GM18505 (cell line): Measurements from ENCODE around the gene PLA2G4A.

Source experiments
- ATAC-seq: cut with Tn5 transposase; IDR thresholded peaks from one replicate; pipeline ENCODE4 v1.9.1; 2021; ENCODE audit not compliant: unreplicated experiment
- POLR2A ChIP-seq: IDR thresholded peaks from 4 replicates; pipeline ENCODE4 v1.6.1; 2011; ENCODE audit warnings: borderline replicate concordance; ENCODE audit not compliant: insufficient read depth, insufficient read length; ENCODE audit errors: extremely low read depth

Gene PLA2G4A

GRCh38 chr1:186869526-186870228 is 40.9 kb downstream of the PLA2G4A start:
- TF ChIP-seq POLR2A = no peak
- ATAC-seq = no peak

GRCh38 chr1:186871784-186872183 is 43.0 kb downstream of the PLA2G4A start:
- TF ChIP-seq POLR2A = no peak
- no peak for ATAC-seq

DNA sequence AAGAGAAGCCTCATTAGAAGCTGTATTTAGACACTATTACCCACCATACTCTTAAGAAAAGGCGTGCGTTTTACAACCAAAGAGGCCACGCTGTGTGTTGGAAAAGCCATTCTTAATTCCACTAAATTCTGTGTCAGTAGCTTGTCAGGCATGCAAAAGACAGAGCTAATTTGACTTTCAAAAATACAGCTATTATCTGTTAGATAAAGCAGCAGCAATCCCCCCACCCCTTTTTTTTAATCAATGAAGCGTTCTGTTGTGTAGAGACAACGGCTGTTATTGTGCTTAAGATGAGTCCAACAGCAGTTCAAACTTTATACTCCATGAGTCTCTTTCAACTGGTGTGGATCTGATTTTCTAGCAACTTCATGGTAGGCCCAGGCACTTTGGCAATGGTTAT is 43.5 kb downstream of the PLA2G4A start:
- no peak for TF ChIP-seq POLR2A

GRCh38 chr1:186873687-186874086 is 44.9 kb downstream of the PLA2G4A start:
- no peak for ATAC-seq
- no peak for TF ChIP-seq POLR2A

More for the DNA sequence above, 43.5 kb downstream of the PLA2G4A start:
- ATAC-seq = no peak

GRCh38 chr1:186875896-186876835 is 47.4 kb downstream of the PLA2G4A start:
- ATAC-seq = no peak
- no peak for TF ChIP-seq POLR2A

- no peak for TF ChIP-seq POLR2A
- no peak for ATAC-seq
These were observed 49.6 kb downstream of the PLA2G4A start for GRCh38 chr1:186878356-186878755.

GRCh38 chr1:186880982-186881381 is 52.2 kb downstream of the PLA2G4A start:
- TF ChIP-seq POLR2A = no peak

DNA sequence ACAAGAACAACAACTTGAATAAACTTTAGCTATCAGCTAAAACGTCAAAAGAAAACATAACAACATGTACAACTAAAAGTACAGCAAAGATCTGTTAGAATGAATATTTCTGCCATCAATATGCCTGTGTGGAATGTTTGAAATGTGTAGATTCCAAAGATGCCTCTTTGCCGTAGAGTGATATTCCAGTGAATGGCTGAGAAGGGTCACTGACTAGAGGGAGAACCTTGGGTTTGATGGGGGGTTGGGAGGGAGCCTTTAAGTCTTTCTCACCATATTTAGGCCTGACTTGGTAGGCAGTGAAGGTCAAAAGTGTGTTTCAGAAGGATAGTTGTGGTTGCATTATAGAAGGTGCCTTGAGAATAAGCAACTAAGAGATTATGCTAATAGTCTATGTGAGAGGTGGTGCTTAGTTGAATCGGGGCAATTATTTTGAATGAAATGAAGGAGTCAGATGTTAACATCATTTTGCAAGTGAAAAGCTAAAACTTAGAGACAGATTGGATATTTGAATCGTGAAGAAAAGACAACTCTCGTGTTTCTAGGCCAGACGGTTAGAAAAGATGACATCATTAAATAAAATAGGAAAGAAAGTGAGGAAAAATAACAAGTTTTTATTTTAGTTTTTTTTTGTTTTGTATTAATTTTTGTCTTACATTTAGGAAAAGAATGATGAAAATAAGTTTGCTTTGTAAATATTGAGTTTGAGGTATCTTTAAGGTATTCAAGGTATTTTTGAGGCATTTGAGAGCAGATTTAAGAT is 53.8 kb downstream of the PLA2G4A start:
- no peak for ATAC-seq
- TF ChIP-seq POLR2A = no peak

More at GRCh38 chr1:186880982-186881381, 52.2 kb downstream of the PLA2G4A start:
- no peak for ATAC-seq

DNA sequence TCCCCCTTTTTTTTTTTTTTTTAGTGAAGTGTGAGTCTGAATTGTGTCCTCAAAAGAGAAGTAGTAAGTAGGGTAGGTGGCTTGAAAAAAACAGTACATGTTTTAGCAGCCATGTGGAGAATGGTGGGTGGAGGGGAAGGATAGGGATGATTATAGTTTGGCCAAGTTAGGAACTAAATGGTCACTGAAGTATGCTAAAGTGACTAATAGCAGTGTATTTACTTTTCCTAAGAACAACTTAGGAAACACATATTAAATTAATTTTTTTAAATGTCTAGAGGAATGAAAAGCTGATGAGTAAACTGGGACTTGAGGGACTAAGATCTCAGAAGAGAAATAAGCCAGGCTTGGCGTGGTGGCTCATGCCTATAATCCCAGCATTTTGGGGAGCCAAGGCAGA is 55.5 kb downstream of the PLA2G4A start:
- TF ChIP-seq POLR2A = no peak
- ATAC-seq = no peak

GRCh38 chr1:186887203-186887602 is 58.5 kb downstream of the PLA2G4A start:
- no peak for ATAC-seq
- TF ChIP-seq POLR2A = no peak

GRCh38 chr1:186888367-186888766 is 59.6 kb downstream of the PLA2G4A start:
- no peak for ATAC-seq
- TF ChIP-seq POLR2A = no peak

DNA sequence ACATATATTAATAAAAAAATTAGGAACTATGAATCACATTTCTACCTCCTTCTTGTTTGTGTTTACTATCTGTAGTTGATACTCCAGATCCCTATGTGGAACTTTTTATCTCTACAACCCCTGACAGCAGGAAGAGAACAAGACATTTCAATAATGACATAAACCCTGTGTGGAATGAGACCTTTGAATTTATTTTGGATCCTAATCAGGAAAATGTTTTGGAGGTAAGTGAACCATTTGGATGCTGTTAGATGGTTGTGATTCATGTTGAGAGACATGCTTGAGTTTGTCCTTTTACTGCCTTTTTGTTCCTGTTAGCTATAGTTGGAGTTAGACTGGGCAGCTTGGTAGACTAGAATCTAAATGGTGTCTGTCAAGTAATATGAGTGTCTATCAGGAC is 64.2 kb downstream of the PLA2G4A start:
- no peak for ATAC-seq
- no peak for TF ChIP-seq POLR2A

GRCh38 chr1:186894415-186894814 is 65.7 kb downstream of the PLA2G4A start:
- ATAC-seq = no peak
- no peak for TF ChIP-seq POLR2A
